GM13977 (cell line): ENCODE results near the gene NEURL4.

Experiments
- DNase-seq: peaks from one replicate; pipeline ENCODE4 v3.0.0; 2012; ENCODE audit warnings: low spot score
- CTCF ChIP-seq: IDR thresholded peaks from 2 replicates; pipeline ENCODE4 v1.5.1; 2012; ENCODE audit warnings: mild to moderate bottlenecking, control low read depth; ENCODE audit not compliant: insufficient read depth; ENCODE audit errors: extremely low read depth, missing control alignments
- in situ Hi-C: fragments of 300-500 bp; cut with MboI; formaldehyde crosslinking; loops from one replicate; pipeline ENCODE4 v1.12.0; 2022; ENCODE audit warnings: low sequenced_read_pairs, low pct_unique_long_range_greater_than_20kb, mixed read lengths, inconsistent platforms; ENCODE audit not compliant: unreplicated experiment

The NEURL4 gene

GRCh38 chr17:7292729-7293128 is 36.4 kb downstream of the NEURL4 start:
- in situ Hi-C loops = loop anchor here (10.0 kb wide), 1 partner anchor 238 kb away; no protein-coding TSS in a partner anchor
- DNase-seq = peak; percentile 31
- TF ChIP-seq CTCF = no peak

DNA sequence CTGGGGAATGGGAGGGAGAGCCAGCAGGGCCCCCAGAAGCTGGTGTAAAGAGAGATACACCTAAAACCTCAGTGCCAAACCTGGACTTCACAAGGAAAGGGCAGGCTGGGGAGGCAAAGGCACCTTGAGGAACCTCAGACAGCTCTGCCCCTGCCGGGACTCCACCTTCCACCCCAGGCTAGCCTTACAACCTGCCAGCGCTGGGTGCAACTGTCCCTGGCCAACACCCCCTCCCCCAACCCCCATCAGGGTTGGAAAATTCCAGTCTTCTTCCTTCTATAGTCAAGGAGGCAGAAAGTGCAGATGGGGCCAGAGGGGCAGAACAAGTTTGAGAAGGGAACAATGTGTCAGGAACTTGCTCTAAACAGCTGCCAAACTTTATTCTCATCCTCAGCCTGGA is 36.9 kb downstream of the NEURL4 start:
- in situ Hi-C loops = loop anchor here (10.0 kb wide), 1 partner anchor 237 kb away; no protein-coding TSS in a partner anchor
- no peak for DNase-seq
- TF ChIP-seq CTCF = no peak

- TF ChIP-seq CTCF = no peak
- peak; percentile 12 for DNase-seq
- in situ Hi-C loops = loop anchor here (10.0 kb wide), 1 partner anchor 236 kb away; no protein-coding TSS in a partner anchor
Observed at GRCh38 chr17:7290685-7291084, 38.5 kb downstream of the NEURL4 start.

DNA sequence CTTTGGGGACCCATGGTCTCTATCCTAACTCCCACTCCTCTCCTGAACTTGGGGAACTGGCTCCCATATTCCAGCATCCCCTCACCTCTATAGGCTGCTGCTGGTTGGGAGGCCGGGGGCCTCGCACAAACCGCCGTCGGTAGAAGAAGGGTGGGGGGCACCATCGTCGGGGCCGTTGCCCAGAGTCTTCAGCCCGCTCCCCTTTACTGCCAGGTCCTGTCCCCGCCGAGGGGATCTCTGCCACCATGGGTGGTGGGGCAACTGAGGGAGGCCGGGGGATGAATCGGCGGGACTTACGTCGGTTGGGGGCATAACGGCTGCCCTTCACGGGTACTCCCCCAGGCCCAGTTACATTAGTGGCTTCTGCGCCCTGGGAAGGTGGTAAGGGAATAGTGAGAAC is 39.0 kb downstream of the NEURL4 start:
- DNase-seq = no peak
- in situ Hi-C loops = loop anchor here (10.0 kb wide), 1 partner anchor 235 kb away; no protein-coding TSS in a partner anchor
- no peak for TF ChIP-seq CTCF

- in situ Hi-C loops = loop anchor here (10.0 kb wide), 1 partner anchor 235 kb away; no protein-coding TSS in a partner anchor
- no peak for TF ChIP-seq CTCF
- DNase-seq = peak; percentile 16
Observed at GRCh38 chr17:7289256-7290032, 39.7 kb downstream of the NEURL4 start.

GRCh38 chr17:7285679-7286078 is 43.5 kb downstream of the NEURL4 start:
- in situ Hi-C loops = no loop called here

More at GRCh38 chr17:7285679-7286078, 43.5 kb downstream of the NEURL4 start:
- TF ChIP-seq CTCF = no peak
- peak; percentile 9 for DNase-seq
